Amniotic stem cell (primary cell): ENCODE results near the gene PTPRM.

Experiments used
- DNase-seq: peaks from one replicate; lab custom pipeline; 2025; lab: John Stamatoyannopoulos, UW

PTPRM gene

GRCh38 chr18:7567474-7568425 lies 634 bp downstream of the PTPRM start:
- no peak for DNase-seq

DNA sequence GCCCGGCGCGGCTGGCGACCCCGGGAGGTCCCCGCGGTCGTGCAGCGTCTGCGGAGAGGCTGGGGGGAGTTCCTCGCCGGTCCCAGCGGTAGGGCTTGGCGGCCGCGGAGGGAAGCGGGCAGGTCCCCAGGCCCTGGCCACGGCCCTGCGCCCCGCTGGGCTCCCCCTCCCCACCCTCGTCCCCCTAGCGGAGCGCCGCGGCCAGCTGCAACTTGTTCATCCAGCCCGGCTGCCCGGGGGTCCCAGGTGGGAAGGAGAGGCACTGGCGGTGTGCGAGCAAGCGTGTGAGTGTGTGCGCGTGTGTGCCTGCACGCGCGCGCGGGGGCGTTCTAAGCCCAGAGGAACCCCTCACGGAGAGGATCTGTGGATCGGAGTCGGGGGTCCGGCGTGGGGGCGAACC lies 1.3 kb downstream of the PTPRM start:
- DNase-seq: no peak

GRCh38 chr18:7571626-7572025 lies 4.5 kb downstream of the PTPRM start:
- no peak for DNase-seq

DNA sequence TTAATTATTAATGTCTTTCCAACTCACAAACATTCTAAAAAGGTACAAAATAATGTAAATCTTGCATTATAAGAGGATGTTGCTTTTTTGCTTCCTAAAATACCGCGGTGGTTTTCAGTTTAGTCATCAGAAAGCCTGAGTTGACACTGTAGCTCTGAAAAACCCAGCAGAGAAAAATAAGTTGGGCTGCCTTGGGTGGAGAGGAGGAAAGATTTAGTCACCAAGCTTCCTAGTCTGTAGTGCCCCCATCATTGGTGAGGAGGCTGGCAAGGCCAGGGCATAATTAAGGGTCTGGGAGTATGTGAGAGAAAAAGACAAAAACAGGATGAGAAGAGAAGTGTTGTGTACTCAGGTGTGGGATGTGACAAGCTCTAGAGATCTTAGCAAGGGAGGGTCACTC lies 5.7 kb downstream of the PTPRM start:
- peak; percentile 61 for DNase-seq

DNA sequence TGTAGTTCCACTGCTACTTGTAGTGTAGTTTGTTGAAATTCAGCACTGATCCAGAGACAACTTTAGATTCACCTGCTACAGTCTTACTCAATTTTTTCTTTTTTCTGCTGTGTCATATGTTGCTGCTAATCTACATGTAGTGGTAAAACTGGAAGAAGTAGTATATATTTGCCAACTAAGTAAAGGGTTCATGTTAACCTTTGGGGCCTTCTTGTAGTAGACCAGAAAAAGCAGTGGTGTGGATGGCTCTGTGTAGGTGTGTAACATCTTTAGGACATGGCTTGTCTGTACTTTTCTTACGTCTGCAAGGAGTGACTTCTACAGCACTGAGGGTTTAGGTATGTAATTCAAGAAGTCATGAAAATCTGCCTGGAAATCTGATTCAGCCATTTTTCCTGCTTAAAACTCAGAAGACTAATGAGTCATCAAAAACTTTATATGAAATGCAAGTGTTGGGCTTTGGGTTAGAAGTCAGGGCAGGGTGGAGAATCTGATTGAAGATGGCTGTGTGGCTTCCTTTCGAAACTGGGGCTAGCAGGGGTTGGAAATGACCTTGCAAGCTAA lies 8.4 kb downstream of the PTPRM start:
- peak; percentile 29 for DNase-seq

- no peak for DNase-seq
These were observed 9.0 kb downstream of the PTPRM start for GRCh38 chr18:7576077-7576476.

DNA sequence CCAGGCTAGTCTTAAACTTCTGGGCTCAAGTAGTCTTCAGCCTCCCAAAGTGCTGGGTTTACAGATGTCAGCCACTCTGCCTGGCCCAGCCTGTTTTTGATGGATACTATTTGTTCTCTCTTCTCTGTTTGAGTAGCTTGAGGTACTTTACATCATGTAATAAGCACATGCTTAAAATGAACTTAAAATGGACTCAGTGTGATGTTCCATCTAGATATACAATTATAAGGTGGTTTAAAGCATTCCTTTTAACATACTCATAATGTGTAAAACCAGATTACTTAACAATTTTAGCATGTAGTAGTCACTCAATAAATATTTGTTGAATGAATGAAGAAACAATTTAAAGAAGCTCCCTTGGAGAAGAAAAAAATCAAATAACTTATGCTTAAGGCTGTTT lies 9.6 kb downstream of the PTPRM start:
- no peak for DNase-seq

DNA sequence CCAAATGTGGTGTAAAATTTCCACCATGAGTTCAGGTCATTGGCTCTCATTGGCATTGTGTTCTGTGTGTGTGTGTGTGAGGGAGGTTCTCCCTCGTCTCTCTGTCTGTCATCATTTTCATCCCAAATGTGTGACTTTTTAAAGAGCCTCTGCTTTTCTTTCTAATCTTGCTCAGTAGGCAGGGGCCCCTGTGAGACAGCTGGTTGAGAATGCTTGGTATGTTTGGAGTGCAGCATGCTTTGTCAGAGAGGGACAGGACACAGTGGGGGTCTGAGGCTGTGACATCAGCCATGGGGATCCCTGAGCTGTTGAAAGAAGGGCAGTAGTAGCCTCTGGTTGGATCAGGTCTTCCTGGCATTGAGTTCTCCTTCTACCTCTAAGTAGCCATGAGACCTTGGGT lies 10.6 kb downstream of the PTPRM start:
- no peak for DNase-seq

DNA sequence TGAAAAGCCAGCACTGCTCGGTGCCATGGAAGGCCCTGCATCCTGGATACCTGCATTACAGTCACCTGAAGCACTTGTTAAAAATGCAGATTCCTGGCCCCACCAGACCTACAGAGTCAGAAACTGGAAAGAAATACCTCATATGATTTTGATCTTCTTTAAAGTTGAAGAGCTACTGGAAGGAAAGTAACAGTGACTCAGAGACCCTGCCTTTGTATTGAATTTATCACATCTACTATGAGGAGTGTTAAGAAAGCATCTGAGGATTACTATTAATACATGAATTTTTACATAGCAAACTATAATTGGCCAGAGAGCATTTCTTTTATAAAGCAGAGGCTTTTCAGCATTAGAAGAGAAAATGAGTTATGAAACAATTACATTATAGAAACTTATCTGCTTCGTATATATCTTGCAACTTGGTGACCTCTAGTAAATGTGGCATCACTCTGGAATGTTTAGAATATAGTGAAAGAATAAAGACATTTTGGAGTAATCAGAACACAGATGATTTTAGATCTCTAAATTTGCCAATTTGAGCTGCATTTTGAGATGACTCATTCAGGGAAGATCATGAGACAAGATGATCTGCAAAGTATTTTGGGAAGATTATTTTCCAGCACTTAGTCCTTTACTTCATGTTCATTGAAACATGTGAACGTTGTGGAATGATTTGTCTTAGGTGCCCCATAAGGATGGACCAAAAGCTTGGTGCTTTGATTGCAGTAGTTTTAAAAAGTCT lies 12.2 kb downstream of the PTPRM start:
- no peak for DNase-seq

DNA sequence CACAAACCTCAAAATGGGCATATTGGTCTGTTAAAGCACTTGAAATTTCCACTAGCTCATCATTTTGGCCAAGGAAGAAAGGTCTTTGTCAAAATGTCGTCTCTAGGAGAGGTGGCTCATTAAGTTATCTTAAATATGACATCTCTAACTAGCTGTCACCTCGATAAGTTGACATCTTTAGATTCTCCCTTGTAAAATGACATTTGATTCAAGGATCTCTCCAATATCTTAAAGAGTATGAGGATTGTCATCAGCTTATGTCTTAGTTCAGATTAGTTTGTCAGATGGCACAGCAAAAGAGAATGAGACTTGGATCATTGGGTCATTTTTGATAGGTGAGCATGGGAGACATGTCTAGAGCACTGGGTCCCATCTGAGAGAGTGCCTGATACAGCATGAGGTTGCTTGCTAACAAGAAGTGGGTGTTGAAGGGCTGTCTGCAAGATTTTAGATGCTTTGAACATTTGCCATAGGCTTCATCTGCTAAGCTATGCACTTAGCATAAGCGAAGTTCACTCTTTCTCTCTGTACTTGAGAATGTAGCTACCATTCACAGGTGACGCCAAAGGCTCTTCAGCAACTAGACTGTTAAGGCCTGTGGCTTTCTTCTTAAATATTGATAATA lies 12.9 kb downstream of the PTPRM start:
- DNase-seq: no peak

GRCh38 chr18:7584646-7585275 lies 17.6 kb downstream of the PTPRM start:
- DNase-seq: no peak

GRCh38 chr18:7585276-7585670 lies 18.2 kb downstream of the PTPRM start:
- no peak for DNase-seq

GRCh38 chr18:7586379-7586778 lies 19.3 kb downstream of the PTPRM start:
- no peak for DNase-seq

- DNase-seq: no peak
These were observed 23.9 kb downstream of the PTPRM start for GRCh38 chr18:7590826-7591560.

DNA sequence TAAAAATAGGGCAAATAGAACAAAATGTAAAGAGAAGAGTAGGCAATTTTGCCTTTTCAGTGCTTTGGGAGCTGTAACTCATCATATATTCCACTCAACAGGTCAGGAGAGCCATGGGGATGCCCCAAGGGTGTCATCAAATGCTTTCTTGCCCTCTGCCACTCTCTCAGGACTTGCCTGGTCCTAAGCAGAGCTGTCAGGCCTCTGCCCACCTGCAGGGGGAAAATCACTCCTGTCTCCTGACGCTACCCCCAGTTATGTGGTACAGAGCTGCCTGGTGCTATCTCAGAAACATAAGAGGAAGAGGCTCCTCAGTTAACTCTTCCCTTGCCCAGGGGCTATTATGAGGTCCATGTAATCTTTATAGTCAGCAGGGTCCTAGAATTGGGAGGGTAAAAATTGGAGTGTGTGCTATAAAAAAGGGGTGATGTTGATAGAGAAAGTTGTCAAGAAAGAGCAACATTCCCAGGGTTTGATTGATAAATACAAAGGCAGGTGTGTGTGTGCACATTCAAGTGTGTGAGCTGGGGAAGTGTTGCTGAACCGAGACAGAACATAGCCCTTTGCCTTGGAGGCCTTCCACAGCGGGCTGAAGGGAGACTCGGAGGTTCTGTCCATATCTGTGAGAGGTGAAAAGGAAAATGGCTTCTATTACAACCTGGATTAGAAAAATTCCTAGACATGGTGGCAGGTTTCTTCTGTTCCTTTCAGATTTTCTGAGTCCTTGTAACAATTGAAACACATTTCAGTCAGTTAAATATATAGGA lies 25.4 kb downstream of the PTPRM start:
- no peak for DNase-seq

GRCh38 chr18:7593218-7593819 lies 26.2 kb downstream of the PTPRM start:
- DNase-seq: no peak

DNA sequence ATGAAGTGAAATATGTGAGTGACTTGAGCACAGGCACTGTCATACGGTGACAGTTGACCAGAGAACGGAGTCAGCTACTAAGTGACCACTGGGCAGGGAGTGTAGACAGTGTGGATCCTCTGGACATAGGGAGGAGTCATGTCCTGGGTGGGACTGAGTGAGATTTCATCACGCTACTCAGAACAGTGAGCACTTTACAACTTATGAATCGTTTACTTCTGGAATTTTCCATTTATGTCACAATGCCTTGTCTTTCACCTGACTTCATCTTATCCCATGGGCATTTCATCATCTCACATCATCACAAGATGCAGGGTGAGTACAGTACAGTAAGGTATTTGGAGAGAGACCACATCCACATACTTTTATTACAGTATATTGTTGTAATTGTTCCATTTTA lies 29.0 kb downstream of the PTPRM start:
- no peak for DNase-seq

DNA sequence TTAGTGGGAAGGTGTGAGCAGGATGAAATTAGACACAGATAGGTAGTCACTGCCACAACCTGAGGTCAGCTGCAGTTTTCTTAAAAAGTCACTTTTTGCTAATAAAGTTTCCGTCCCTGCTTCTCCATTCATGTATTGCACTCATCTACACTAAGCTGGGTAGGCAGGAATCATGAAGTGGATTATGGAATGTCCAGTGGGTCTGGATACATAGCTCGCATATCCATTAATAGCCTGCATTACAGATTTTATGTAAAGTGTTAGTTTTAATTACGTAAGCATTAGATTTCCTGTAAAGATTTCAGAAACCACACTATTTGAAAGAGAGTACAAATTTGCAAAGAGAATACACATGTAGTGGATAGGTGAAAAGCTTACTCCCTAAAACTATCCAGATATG lies 30.4 kb downstream of the PTPRM start:
- DNase-seq: no peak

- DNase-seq: no peak
These were observed 31.3 kb downstream of the PTPRM start for GRCh38 chr18:7598167-7599047.
